ENCODE results near the gene ARRDC1. TPM values are rescaled to one million over a fixed set of nuclear protein-coding genes. Genes with fewer than 3 reads are reported as not detected.

ARRDC1 gene
- total and polyA plus RNA-seq, 9 of the 15 experiments (the other 6 are each of a cell fraction or from before 2014, with no cell fraction given), result 0.21 to 45.3 (median 18.6) TPM

GRCh38 chr9:137618105-137619067, 12.9 kb downstream of the ARRDC1 start, which contains the start of gene EHMT1 (continued):
- TF ChIP-seq PBX2 (CRISPR knock-in tag; IDR thresholded peaks at IDR 0.05; ENCODE audit: low read depth) (no peak), PBX2 (tag; conservative IDR thresholded peaks at IDR 0.05; ENCODE audit: low read depth) (no peak), E2F5 (CRISPR knock-in tag; IDR thresholded peaks at IDR 0.05) (no peak), PHTF2 (CRISPR knock-in tag; IDR thresholded peaks at IDR 0.05) (no peak), SNAPC5 (CRISPR knock-in tag; IDR thresholded peaks at IDR 0.05) (no peak), PATZ1 (CRISPR knock-in tag; IDR thresholded peaks at IDR 0.05; ENCODE audit: borderline replicate concordance) (0 out of 2 replicates have a peak, but pooled peaks have one; percentile 57), BACH1 (tag; IDR thresholded peaks at IDR 0.05) (no peak), ZBTB34 (CRISPR knock-in tag; IDR thresholded peaks at IDR 0.05) (no peak), ZNF263 (CRISPR knock-in tag; IDR thresholded peaks at IDR 0.05; ENCODE audit: borderline replicate concordance) (no peak), KLF6 (CRISPR knock-in tag; IDR thresholded peaks at IDR 0.05; ENCODE audit: borderline replicate concordance) (no peak), CBX3 (IDR thresholded peaks at IDR 0.05; ENCODE audit: borderline replicate concordance in 1 of 2, low read length in 2 of 2) (no peak), ZNF551 (CRISPR knock-in tag; IDR thresholded peaks at IDR 0.05) (no peak), ZNF511 (CRISPR knock-in tag; IDR thresholded peaks at IDR 0.05) (peak; percentile 48; the same call in 1 of the 2 replicates), SPI1 (IDR thresholded peaks at IDR 0.05; ENCODE audit: borderline replicate concordance, low read depth, low read length) (no peak), PURB (CRISPR knock-in tag; IDR thresholded peaks at IDR 0.05; ENCODE audit: low read depth) (no peak), E2F1 (CRISPR knock-in tag; IDR thresholded peaks at IDR 0.05) (peak; percentile 27; the same call in 1 of the 2 replicates), SRSF1 (IDR thresholded peaks at IDR 0.05; ENCODE audit: low read depth, low read length) (no peak)

Measured in K562 (cell line).